GM21447 (cell line): Measurements from ENCODE around the gene YBX2.
"Not testable (repeated sequence)": the region's sequence is repeated elsewhere in the genome, so short reads cannot be mapped to it uniquely, and the experiment has no call there.

Experiments
- ATAC-seq: cut with Tn5 transposase; IDR thresholded peaks from one replicate; pipeline ENCODE4 v1.9.1; 2021; ENCODE audit not compliant: unreplicated experiment

YBX2 gene

DNA sequence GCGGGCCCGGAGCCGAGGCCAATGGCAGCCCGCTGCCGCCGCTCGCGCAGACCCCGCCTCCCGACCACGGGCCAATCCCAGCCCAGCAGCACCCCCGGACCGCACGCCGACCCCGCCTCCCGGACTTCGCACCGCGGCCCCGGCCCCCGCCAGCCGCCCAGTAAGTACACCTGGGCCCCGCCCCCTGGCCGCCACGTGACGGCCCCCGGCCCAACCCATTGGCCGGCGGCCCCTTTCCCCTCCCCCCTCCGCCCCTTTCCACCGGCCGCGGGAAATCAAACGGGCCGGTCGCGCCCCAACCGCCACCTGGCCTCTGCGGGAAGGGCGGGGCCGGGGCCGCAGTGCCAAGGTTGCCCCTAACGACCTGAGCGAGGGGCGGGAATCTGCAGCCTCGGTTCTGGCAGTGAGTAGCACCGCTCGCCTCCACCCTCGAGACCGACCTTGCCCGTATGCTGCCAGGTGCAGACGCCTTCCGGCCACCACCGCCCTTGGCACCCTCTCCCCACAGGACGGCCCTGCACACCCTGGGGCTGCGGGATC is at the start of gene YBX2:
YBX2 (minus strand) TSS at position 26 of the 540 bp plus-strand sequence. CDS start 139 bp downstream, outside the sequence.
- no peak for ATAC-seq

DNA sequence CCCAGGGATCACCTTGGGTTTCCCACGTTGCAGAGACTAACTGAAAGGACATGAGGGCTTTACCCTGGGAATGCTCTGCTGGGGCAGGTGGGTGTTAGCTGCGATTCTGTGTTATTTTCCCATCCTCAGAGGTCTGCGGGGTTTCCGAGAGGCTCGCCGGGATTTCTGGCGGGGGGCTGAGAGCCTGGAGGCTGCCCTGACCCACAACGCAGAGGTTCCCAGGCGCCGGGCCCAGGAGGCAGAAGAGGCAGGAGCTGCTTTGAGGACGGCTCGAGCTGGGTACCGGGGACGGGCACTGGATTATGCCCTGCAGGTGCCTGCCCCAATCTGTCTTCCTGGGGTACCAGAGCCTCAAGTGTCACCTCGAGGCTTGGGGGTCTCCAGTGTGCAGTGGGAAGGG is 48.8 kb upstream of the YBX2 start:
- ATAC-seq = no peak

DNA sequence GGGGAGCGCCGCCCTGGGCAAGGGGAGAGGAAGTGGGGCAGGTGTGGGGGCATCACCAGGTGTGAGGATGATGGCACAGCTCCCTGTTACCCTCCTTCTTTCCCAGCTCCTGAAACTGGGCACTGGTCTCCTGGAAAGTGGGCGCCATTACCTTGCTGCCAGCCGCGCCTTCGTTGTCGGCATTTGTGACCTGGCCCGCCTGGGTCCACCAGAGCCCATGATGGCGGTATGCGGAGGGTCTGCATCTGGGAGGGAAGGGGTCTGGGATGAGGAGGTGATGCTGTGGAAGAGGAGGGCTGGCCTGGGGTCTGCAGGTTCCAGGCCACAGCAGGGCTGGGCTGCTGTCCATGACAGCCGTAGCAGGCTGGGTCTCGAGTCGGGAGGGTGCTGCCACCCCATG is 47.4 kb upstream of the YBX2 start:
- no peak for ATAC-seq

DNA sequence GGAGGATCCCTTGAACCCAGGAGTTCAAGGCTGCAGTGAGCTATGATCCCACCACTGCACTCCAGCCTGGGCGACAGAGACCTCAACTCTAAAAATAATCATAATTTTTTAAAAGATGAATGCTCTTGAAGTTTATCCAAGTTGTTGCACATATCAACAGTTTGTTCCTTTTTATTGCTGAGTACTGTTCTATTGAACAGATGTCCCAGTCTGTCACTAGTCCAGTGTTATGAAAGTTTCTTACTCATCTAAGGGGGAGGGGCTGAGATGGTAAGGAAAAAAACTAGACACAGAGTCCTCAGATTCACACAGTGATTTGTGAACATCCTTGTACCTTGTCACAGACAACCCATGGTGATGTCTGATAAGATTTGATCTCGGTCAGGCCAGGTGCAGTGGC is 45.7 kb upstream of the YBX2 start:
- ATAC-seq = no peak

DNA sequence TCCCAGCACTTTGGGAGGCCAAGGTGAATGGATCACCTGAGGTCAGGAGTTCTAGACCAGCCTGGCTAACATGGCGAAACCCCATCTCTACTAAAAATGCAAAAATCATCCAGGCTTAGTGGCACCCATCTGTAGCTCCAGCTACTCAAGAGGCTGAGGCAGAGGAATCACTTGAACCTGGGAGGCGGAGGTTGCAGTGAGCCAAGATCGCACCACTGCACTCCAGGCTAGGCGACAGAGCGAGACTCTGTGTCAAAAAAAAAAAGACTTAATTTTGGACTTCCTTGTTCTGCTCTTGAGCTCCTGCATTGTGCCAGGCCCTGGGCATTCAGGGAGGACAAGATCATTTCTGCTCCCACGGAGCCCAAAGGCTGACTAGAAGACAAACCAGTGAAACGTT is 43.2 kb upstream of the YBX2 start:
- not testable (repeated sequence) for ATAC-seq

DNA sequence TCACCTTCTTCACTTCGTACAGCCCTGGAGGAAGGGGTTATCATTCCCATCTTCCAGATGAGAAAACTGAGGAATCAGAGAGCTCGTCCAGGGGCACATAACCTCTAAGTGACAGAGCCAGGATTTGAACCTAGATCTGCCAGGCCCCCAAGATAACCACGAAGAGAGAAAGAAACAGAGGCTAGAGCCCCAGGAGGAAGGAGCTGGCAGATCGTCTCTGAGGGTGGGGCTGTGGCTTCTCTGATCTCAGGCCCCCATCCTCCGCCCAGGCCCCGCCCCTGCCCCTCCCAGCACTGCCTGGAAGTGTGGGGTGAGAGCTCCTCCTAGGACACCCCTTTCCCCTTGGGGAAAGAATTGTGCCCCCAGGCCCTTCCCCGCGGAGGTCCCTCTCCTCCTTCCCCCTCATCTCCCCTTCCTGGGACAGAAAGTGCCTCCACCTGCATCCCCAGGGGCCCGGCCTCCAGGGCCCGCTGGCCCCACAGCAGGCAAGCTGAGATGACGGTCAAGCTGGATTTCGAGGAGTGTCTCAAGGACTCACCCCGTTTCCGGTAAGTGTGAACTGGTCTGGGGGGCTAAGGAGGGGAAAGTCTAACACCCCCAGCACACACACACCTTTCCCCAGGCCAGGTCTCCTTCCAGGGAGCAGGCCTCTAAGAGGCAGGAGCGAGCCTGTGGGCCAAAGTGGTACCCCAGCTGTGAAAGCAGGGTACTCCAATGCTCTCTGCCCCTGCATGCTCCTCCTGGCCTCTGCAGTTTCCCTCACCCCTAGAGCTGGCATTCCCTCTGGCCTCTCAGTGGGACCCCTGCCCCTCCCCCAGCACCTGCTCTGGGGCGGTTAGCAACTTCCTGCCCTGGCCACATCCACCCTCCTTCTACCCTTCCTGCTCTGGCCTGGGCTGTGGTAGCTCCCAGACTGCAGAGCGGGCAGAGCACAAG is 42.1 kb upstream of the YBX2 start, which contains the start of gene ACAP1:
ACAP1 (plus strand) TSS at position 290 of the 936 bp plus-strand sequence; CDS start at position 496, 206 bp downstream.
- peak; percentile 72 for ATAC-seq

DNA sequence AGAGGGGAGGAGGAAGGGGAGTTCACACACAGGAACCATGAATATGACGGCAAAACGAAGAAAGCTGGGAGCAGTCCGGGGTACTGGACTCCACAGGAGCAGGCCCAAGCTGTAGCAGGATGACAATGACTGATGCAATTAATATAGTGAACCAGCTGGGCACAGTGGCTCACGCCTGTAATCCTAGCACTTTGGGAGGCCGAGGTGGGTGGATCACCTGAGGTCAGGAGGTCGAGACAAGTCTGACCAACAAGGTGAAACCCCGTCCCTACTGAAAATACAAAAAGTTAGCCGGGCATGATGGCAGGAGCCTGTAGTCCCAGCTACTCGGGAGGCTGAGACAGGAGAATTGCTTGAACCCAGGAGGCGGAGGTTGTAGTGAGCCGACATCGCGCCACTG is 41.3 kb upstream of the YBX2 start:
- ATAC-seq = not testable (repeated sequence)

DNA sequence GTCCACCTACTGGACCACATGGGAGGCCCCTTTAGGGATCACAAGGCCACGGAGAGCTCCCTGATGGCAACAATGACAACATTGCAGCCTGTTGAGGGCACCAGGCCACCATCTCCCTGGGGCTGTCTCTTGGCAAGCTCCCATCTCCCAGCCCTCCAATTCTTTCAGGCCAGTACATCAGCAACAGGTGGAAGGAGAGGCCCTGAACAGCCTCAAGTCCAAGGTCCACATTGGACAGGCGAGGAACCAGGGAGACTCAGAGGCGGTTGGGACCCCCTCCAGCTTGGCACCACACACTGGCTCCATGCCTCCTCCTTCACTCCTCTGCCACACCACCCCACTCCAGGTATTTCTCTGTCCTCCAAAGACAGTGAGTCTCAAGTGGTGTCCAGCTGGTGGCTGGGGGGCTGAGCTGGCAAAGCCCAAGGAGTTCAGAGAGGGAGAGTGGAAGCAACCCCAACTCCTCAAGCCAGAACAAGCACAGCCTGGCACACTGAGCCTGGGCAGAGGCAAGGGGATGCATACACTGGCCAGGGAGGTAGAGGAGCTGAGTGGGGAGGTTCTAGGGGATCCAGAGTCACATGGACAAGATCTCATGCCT is 40.6 kb upstream of the YBX2 start:
- no peak for ATAC-seq

DNA sequence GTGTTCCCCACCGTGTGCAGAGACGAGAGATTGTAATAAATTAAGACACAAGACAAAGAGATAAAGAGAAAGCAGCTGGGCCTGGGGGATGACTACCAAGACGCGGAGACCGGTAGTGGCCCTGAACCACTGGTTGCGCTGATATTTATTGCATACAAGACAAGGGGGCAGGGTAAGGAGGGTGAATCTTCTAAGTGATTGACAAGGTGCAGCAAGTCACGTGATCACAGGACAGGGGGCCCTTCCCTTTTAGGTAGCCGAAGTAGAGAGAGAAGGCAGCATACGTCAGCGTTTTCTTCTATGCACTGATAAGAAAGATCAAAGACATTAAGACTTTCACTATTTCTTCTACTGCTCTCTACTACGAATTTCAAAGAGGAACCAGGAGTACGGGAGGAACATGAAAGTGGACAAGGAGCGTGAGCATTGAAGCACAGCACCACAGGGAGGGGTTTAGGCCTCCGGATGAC is 38.2 kb upstream of the YBX2 start:
- ATAC-seq = not testable (repeated sequence)

DNA sequence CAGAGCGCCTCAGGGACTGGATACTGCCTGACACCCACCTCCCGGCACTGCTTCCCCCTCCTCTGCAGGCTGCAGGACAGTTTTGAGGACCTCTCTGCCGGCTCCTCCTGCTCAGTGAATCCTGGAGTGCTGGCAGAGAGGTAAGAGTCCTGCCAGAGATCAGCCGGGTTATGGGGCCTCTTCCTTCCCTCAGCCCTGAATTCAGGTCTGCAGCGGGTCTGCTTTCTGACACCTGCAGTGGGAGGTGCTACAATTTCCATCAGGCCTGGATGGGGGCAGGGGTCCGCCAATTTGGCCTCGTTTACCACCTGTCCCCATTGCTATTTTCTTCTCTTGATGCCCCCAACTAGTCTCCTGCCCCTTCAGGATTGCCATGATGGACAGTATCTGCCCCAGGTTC is 37.7 kb upstream of the YBX2 start:
- no peak for ATAC-seq

DNA sequence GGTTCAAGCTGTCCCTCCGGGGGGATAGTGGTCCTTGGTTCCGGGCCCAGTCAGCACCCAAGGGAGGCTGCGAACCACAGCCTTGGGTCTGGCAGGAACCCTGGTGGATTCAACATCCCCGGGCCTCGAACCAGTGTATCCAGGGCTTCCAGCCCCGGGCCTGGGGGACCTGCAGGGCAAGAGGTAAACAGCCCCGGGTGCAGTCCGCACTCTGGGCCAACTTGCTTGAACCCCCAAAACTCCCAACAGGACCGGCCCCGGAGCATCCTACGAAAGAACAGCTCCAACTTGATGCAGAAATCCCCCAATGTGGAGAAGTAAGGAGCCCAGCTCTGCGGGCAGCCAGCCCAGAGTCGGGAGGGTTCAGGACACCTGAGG is 36.2 kb upstream of the YBX2 start:
- no peak for ATAC-seq

DNA sequence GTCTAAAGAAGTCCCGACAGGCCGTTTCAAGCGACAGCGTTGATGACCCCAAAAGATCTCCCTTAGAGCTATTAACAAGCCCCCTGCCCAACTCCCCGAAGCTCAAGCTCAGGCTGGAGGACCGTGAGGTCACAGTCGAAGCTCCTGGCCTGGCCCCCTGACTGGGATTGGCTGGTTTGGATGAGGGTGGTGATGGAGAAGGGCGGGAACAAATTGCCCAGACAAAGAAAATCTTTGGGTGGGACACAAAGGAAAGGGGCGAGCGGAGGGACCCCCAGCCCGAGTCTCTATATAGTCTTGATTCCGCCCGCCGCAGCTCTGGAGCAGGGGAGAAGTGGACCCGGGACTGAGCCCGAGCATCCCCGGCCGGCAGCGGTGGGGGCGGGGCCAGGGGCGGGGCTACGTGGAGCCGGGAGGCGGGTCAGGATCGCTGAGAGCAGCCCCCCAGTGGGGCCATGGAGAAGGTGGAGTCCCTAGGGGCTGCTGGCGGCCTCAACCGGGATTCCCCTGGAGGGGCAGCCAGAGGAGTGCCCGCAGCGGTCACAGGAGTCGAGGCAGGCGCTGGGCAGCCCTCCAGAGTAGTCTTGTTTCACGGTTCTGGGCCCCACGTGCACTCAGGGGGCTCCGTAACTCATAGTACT is 35.7 kb upstream of the YBX2 start:
- ATAC-seq = peak; percentile 41

DNA sequence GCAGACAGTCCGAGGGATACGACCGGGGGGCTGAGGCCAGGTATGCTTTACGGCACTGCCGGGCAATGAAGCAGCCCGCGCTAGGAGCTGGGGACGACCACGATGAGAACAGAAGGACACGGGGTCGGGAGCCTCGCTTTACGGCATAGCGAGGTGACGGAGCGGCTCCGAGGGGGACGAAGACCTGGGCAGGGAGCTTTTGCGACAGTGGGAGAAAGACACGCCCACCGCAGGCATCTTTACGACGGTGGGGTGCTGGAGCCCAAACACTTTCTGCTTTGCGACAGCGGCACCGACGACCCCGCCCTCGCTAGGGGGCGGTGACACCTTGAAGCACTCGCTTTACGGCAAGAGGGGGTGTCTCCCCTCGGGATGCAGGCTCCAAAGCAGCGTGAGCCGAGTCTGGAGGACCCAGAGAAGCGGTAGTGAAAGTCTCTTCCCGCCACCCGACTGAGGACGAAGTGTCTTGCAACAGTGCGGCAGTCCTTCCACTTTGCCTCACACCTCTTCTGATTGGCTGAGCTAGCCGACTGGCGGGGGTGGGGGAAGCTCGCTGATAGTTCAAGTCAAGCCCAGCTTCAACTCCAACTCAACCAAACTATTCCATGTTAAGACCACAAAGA is 35.0 kb upstream of the YBX2 start:
- peak; percentile 43 for ATAC-seq

DNA sequence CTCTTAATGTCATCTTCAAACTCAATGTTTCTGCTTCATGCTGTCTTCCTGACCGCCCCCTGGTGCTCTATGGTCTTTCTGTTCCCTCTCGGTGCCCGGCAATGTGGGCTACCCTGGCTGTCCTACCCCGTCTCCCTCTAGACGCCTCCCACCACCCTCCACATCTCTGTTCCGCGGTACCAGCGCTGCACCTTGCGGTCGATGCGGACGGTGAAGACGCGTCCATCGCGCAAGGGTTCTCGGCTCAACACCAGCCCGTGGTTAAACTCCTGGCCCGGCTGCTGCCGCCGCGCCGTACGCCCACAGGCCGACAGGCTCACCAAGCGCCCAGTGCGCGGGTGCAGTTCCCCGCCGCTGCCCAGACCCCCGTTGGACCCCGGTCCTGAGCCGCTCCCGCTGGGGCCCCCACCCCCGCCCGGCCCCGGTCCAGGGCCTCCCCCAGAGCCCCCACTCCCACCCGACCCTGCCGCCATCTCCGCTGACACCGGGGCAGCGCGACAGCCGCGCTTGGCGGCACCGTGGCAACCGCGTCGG is 34.5 kb upstream of the YBX2 start, which contains the start of gene NEURL4:
NEURL4 (minus strand) TSS at position 496 of the 534 bp plus-strand sequence; CDS start at position 473, 23 bp downstream.
- peak; percentile 7 for ATAC-seq

DNA sequence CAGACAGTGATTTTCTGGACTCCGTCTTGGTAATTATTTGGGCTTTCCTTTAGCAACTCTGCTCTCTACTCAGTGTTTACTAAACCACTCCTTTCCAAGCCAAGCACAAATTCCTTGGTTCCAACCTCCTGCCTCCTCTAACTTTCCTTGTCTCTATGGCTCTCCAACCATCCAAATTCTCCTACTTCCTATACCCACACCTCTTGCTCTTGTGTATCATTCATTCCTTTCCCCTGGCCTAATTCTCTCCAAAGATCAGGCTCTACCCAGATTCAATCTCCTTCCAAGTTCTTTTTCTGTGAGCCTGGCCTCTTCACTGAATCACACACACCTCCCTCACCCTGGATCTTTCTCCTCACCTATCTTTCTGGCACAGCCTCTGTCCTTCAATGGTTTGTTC is 33.6 kb upstream of the YBX2 start:
- no peak for ATAC-seq

DNA sequence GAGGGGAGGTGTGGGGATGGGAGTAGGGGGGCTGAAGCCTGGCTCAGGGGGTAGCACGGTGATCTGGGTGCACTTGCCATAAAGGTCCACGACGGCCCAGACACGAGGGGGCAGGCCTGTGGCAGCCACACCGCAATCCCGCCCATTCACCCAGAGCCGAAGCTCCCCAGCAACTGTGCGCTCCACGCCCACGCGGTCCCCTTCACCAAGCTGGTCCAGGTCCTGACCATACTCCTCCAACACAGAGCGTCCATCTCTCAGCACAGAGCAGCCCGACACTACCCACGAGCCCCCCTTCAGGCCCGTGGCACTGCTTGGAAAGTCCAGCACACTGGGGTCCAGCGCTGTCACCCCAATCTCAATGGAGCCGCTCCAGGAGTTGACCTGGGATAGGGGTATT is 33.1 kb upstream of the YBX2 start:
- no peak for ATAC-seq

DNA sequence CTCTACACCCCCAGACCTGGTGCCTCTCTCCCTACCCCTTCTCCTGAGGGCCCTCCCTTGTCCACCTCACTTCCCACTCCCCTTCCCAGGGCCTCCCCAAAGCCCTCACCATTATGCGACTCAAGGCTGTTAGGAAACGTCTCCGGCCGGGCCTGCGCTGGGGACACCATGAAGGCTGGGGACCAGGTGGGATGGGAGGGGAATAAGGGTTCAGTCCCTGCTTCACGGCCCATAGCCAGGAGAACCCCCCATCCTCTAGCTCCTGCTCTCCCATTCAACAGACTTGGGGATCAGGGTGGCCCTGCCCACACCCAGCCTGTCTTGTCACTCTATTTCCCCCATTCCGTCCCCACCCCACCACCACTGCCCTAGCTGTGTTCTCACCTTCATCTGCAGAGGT is 32.6 kb upstream of the YBX2 start:
- no peak for ATAC-seq

DNA sequence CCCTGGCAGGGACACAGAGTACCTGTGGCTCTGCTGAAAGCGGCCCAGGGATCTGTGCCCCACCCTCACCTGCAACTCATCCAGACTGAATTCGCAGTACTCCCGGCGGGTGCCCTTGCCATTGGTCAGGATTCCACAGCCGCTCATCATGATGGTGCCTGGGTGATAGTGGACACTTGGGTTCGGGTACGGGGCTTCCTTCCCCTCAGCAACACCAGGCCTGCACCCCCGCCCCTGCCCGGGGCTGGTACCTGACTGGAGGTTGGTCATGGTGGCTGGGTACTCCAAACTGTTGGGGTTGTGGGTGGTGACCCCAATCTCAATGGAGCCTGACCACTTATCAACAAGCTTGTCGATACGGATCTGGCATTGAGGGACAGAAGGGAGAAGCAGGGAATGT is 31.7 kb upstream of the YBX2 start:
- ATAC-seq = no peak

DNA sequence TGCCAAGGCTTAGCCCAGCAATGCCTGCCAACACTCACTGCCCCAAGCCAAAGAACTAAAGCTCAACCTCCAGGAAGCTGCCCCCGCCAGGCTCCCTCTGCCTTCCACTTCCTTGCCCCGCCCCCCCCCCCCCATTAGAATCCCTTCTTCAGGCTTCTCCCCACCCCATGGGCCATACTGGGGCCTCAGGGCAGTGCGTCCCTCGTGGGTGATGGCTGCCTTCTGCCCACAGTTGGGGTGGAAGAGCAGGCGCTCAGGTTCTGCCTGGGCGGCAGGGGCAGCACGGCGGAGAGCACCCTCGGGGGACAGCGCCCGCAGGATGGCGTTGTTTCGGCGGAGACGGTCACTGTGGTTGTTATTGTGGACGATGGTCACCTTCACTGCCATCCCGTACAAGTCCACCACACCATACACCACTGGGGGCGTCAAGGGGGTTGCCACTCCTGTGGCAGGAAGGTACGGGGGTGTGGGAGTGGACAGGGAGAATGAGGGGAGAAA is 30.6 kb upstream of the YBX2 start:
- no peak for ATAC-seq

DNA sequence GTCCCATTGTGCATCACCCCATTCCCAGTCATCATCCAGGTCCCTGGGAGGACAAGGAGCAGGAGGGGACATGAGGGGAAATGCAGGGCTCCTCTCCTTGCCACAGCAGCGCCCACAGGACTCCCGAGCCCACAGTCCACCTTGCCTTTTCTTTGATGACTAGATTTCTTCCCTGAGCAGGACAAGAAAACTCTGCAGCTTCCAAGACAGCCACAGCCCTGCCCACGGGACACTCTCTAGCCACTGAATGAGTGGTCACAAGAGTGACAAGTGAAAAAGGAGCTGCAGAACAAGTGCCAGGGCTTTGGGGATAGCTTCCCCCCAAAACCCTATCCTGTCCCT is 30.0 kb upstream of the YBX2 start:
- no peak for ATAC-seq
